HG03196 (cell line): ENCODE results near the gene AIFM2.

ENCODE experiments used
- ATAC-seq: cut with Tn5 transposase; IDR thresholded peaks from one replicate; pipeline ENCODE4 v1.9.1; 2021; ENCODE audit not compliant: unreplicated experiment

Gene AIFM2

DNA sequence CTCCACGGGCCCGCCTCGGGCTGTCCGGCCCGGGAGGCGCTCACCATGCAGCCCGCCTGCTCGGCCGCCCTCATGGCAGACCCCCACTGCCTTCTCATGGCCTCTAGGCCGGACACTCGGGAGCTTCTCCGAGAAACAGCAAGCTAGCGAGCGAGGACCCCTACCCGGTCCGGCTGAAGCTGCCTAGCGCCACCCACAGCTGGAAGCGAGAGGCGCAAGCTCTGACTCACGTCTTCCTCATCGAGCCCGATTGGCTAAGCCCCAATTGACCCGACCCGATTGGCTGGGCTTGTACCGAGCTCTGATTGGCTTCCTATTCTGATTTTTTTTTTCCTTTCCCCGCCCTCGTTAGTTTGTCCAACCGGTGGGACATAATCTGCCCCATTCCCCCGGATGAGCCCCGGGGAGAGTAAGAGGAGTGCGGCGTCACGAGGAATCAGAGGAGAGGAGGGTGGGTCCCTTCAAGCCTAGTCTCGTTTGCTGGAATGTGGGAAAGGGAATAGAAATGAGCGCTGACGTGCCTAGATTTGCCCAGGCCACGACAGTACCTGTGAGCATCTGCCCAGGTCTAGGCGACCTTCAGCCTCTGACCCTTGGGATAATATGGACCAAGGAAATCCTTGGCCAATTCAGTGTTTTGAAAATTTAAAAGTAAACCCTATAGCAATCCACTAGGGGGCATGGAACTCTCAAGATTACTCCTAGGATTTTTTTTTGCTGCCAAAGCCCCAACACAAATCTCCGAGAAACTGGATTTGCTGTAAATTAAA, 14.0 kb upstream of the AIFM2 start, which contains the start of gene TYSND1:
Gene TYSND1, minus strand, starts transcription at position 212 of the 770 bp plus-strand sequence. Its CDS starts 114 bp downstream, at position 98.
- ATAC-seq, result peak; percentile 91

DNA sequence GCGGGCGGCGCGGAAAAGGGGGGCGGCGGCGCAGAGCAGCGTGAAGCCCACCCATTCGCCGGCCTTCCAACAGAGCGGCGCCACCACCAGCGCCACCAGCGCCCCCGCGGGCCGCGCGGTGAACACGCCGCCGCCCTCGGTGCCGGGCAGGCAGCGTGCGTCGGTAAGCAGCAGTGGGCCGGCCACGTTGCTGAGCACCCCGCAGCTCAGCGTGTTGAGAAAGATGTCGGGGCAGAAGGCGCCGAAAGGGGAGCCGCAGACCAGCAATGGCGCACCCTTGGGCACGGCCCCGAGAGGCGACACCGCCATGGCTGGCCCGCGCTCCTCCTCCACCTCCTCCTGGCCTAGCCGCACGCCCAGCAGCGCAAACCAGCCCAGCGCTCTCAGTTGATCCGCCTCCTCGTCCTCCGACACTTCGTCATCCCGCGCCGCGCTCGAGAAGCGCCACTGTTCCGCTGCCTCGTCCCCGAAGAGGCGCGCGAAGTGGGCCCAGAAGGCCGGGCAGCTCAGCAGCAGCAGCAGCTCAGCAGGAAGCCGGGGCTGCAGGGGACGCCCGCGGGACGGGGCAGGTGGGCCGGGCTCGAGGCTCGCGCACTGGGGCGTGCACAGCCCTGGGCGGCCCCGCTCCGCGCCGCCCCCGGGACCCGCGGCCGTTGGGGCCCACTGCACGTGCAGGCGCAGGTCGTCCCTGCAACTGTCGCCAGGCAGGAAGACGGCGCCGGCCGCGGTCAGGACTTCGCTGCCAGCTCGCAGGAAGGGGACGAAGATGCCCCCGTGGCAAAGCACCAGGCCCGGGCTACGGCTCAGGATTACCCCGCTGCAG, 13.3 kb upstream of the AIFM2 start:
- peak; percentile 44 for ATAC-seq

DNA sequence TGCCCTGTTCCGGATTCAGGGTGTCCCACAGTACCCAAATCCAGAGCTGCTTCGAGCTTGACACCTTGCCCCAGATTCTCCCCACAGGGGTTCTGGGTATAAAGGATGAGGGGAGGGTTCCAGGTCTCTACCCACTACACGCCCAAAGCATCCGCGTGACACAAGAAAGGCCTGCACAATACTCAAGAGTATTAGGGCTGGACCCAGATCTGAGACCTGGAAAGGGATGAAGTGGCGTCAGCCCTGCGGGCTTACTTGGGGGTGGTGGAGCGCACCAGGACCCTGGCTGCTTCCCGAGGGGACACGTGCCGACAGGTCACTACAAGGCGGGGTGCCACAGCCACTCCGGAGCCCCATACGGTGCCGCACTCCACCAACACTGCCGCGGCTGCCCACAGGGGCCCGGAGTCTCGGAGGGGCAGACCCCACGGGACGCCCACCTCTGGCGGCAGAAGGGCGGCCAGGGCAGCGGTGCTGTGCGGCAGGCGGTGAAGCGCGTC, 12.6 kb upstream of the AIFM2 start:
- ATAC-seq, result peak; percentile 8

DNA sequence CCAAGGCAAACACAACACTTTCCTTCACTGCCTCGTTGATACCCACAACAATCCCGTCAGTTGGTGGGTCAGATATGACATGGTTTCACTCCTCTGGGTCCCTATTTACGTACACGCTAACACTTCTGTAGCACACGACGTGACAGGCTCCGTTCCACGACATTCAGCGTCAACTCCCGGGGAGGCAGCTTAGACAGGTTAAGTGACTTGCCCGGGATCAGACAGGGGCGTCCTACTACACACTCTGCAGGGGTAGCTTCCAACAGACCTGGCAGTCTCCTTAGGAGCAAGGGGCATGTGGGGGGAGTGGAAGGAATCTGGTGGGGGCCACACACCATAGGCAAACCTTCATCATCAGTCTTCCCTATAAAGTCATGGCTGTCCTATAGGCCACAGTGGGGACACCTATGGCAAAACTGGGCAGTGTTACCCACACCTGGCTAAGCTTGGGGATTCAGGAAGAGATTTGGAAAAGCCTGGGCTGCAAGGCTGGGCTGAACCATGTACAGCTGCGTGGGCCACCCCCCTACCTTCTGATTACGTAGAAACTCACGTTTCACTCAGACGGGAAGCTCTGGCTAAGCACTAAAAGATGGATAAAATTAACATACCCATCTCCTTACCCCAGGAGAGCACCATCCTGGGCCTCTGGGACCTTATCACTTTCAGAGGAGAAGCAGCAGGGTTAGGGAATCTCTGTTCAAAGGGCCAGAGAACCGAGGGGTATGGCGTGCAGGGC, 11.9 kb upstream of the AIFM2 start:
- ATAC-seq, result no peak

DNA sequence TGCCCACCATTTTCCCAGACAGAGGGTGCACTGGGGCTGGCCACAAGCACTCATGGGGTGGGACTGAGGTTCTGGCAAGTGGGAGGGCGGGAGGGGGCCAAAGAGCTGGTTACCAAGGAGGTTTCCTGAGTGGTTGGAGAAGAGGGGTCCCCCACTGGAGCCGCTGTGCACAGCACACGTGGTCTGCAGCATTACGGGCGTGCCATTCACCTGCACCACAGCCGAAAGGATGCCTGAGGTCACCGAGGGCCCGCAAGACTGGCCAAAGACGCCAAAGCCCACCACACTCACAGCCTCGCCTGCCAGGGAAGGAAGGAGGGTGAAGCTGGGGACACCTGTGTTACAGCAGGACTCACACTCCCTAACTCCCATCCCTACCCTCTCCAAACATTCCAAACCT, 9.9 kb upstream of the AIFM2 start:
- ATAC-seq, result no peak

DNA sequence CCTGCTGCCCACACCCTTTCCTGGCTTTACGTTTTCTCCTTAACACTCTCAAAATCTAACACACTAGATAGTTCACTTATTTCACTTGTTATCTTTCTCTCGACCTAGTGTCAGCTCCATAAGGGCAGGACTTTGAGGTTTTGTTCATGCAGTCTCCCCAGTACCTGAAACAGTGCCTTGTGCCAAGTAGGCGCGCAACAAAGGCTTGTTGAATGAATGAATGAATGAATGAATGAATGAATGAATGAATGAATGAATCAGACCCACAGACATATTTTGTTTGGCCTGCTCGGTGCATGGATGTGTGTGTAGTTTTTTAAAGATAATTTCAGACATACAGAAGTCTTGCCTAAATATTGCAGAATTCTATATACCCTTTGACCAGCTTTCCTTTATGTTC, 7.7 kb upstream of the AIFM2 start:
- no peak for ATAC-seq

DNA sequence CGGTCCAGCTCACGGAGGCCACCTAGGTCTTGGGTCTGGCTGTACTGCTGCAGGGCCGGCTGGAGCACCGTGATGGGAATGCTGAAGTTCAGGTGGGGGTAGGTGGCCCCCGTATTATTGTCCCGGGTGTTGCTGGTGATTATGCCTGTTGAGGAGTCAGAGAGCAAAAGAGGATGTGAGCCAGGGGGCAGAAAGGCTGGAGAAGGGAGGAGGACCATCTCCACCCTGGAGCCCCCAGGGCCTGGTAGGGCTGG, 7.3 kb upstream of the AIFM2 start:
- no peak for ATAC-seq

DNA sequence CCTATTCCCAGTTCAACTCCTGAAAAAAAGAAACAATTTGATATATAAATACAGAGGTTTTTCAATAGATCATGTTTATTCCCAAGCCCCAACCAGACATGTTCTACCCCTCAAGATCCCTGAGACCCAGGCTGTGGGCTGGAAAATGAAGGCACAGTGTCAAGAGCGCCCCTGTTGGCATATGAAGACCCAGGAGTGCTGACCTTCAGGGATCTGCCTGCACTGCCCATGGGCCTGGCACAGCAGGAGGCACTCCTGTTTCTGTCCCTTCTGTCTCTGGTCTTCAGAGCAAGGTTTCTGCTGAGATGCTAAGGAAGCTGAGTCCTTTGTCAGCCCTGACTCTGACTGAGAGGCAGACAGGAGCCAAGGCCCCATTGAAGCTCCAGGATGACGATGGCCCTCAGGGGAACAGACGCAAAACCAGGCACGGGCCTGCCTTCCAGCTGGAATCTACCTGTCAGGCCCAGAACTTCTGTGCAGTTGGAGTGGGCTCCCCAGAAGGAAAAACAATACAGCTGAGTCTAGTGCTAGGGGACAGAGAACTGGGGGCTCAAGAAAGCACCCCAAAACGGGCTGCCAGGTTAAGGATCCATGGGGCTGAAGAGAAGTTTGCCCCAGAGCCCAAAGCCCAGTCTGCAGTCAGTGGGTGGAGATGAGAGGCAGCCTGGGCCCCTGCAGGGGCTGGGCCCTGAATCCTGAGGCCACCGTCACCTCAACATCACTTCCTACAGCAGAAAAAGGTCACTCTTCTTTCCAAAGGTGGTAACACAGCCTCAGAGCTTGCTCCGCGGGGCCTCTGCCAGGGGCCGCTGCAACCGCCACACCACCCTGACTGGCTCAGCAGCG, 6.7 kb upstream of the AIFM2 start:
- no peak for ATAC-seq

DNA sequence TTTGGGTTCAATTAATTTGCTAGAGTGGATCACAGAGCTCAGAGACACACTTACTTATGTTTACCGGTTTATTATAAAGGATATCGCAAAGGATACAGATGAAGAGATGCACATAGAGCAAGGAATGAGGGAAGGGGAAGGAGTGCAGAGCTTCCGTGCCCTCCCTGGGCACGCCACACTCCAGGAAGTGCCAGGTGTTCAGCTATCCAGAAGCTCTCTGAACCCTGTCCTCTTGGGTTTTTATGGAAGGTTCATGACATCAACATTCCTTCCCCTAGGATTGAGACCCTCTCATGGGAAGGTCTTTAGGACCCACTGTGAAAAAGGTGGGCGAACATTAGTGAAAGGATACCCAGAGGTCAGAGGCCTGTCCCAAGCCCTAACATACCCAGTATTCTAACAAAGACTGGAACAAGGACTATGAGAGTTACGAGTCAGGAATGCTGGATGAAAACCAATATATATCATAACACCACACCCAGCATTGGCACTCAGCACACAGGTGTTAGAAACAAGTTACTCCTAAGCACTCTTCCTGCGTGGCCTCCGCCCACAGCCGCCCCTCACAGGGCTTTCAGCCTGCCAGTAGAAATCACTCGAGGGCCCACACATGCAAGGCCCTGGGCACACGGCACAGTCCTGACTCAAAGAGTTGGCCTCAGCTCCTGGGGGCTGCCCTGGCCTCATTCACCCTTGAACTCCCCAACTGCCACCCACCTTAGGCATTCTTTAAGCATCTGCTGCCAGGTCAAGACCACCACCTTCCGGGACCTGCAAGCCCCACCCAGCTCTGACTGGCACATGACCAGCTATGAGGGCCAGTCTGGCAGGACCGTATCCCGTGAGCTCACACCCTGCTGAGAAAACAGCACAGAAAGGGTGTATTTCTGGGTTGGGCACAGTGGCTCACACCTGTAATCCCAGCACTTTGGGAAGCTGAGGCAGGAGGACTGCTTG, 5.6 kb upstream of the AIFM2 start:
- ATAC-seq, result no peak

DNA sequence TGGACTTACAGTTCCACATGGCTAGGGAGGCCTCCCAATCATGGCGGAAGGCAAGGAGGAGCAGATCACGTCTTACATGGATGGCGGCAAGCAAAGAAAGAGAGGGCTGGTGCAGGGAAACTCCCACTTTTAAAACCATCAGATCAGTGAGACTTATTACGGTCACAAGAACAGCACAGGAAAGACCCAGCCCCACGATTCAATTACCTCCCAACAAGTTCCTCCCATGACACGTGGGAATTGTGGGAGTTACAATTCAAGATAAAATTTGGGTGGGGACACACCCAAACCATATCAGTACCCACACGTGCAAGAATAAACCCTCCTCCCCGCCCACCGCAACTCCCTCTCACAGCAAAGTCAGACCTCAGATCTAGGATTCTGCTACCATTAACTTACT, 4.5 kb upstream of the AIFM2 start:
- ATAC-seq, result no peak

DNA sequence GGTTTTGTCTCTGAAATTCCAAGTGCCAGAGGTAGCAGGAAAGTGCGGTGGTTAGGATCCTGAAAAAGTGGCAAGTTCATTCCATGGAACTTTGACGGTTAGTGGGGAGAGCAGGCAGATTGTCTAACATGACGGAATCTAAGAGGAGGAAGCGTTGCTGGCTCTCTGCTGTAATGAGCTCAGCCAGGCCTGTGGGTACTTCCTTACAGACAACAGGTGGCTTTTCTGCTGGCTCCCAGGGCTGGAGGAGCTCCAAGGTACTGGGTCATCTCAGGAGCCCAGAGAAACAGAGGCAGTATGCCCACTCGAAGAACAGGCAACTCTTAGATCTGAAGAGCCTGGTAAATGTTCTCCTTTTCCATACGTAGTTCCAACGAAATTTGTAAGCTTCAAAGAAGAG, 3.1 kb upstream of the AIFM2 start:
- ATAC-seq, result no peak

DNA sequence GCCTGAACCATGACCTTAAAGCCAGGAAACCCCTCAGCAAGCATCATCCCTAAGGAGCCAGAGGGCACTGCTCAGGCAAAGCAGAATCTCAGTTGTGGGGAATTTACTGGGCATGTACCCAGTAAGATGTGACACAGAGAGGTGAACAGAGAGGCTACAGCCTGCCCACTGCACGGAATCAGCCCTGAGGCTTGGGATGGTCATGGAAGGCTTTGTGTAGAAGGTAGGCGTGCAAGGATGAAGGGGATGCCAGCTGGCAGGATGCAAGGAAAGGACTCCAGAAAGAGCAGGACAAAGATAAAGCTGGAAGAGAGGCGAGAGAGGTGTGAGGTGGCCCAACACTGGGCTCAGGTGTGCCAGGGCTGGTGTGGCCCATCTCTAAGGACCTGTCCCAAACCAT, 2.4 kb upstream of the AIFM2 start:
- no peak for ATAC-seq

DNA sequence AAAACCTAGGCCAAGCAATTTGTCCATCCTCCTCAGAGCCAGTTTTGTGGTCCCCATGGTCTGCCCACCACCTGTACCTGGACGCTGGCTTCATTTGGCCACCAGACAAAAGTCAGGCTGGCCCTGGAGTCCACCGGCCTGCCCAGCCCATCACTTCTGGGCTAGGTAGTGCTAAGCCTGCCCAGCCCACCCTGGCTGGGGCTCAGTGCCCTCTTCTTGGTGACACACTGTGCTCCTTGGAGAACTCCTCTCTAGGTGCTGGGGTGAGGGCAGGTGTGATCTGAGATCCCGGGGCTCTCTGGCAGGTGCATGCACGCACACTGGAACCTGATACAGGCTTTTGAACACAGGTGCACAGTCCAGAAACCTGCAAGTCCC, 1.1 kb downstream of the AIFM2 start:
- no peak for ATAC-seq

DNA sequence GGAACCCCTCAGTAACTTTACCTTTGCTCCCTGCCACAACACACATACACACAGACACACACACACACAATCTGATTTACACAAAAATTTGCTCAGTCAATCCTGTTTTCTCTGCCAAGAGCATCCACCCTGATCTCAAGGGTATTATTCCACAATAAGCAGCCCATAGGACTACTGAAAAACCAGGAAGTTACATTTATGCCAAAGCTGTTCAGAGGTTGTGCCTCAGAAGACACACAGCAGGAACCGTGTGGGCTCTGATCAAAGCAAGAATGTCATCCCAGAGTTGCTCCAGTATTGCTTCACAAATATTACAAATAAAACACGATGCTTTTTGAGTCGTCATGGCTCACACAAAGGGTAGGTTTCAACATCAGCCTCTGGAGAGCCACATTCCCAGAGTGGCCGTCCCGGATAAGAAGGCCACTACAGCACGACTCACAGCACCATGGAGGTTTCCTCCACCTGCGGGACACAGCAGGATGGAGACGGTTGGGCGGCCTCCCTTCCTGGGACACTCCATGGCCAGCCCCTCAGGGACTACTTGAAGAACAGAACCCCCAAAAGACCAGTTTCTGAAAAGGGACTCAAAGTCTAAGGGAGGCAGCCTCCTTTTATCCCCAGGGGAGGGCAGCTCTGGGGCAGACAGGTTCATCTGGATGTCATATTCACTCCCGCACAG, 1.6 kb downstream of the AIFM2 start:
- ATAC-seq, result no peak

DNA sequence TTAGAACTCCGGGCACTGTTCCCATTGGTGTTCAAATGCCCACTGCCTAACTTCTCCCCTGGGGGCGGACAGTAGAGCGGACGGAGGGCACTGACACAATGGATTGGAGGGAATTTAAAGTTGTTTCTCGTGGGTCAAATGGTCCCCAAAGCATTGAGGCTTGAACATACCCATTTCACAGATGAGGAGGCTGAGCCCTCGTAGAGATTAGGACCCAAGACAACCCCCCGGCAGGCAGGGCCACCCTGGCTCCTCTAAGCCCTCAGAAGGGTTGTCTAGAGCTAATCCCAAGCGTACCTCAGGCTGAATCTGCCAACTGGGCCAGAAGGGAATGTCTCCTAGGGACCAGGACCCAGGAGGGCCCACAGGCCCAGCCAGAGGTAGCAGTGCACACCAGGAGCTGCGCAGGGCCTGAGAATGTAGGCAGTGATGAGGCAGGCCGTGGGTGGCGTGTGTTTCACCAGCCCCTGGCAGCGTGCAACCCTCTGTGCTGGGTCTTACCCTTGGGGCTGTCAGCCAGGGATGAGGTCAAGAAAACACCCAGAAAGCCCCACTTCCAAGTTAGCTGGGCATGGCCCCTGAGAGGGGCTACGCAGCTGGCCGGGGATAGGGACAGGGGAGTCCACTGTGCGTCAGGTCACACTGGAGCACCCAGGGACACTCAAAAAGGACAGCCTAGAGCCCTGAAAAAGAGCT, 5.8 kb downstream of the AIFM2 start:
- no peak for ATAC-seq

DNA sequence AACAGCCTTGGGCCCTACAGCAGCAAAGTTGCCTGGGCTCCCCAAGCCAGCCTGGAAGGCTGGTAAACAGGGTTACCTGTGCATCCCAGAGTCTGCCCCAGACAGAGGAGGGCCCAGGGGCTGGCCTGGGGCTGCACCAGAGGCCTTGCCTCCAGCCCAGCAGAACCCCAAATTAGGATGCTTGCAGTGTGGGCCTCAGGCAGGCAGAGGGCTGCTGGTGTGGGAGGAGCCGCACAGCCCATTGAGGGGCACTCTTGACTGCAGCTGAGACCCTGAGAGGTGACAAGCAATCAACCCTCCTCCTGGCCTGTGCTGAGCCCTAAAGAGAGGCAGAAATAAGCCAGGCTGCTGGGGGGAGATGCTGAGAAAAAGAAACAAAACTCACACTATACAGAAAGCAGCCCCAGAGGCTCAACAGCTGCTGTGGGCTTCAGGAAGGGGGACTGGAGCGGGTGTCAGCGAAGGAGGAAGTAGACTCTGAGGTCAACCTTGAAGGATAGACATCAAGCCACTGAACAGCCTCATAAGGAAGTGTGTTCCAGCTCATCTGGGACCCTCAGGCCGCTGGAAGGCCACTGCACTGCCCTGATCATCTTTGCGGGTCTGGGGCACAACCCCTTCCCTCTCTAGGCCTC, 6.6 kb downstream of the AIFM2 start:
- ATAC-seq, result no peak

DNA sequence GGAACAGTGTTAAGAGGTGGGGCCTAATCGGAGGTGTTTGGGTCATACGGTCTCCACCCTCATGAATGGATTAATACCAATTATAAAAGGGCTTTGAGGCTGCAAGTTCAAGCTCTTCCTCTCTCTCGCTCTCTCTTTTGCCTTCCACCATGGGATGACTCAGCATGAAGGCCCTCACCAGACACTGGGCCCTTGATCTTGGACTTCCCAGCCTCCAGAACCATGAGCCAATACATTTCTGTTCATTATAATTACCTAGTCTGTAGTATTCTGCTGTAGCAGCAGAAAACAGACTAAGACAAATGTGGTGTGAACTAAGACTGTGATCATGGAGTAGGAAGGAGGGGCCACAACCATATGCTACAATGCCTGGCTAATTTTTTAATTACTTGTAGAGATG, 7.7 kb downstream of the AIFM2 start:
- ATAC-seq, result no peak

DNA sequence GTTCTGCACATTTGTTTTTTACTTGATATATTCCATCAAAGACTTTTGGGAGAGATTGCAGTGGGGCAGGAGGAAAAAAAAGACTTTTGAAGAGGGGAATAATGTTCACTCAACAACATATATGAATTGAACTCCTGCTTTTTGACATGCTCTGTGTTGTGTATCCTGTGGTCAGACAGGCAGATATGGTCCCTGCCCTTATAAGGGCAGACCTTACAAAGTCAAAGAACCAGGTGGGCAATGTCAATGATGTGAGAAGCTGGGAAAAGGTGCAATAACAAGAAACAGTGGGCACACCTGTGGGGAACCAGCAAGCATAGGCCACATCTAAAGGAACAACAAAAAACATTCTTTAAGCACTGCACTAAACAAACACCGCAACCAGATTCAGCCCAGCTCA, 8.2 kb downstream of the AIFM2 start:
- no peak for ATAC-seq
